ENCODE measurements around the gene TMEM205. TPM values are rescaled to one million over a fixed set of nuclear protein-coding genes. Genes with fewer than 3 reads are reported as not detected.
"Not testable (repeated sequence)": the region's sequence is repeated elsewhere in the genome, so short reads cannot be mapped to it uniquely, and the experiment has no call there.

TMEM205 gene
- total RNA-seq, 1 donor from 2014 or later, result 34.9 TPM

DNA sequence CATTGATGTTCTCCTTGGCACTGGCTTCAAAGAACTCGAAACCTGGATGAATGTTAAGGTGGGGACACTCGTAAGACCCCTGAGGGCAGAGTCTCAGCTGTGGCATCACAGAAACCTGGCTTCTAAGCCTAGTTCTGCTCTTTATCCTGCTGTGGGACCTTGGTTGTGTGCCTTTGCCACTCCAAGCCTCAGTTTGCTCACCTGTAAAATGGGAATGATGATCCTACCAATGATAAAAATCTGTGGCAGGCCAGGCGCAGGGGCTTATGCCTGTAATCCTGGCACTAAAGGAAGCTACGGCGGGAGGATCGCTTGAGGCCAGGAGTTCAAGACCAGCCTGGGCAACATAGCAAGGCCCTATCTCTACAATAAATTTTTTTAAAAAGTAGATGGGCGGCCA lies 20.5 kb downstream of the TMEM205 start:
- no peak for DNase-seq (ENCODE audit: low spot score)
- Mint-ChIP-seq H3K36me3 (ENCODE audit: low read depth) (peaks cover 3% of the 10 kb centered on the region), H3K27me3 (ENCODE audit: low read depth) (no peaks in the 10 kb centered on the region), H3K4me1 (ENCODE audit: low read depth) (peaks cover 31% of the 10 kb centered on the region), H3K9me3 (no peaks in the 10 kb centered on the region), H3K4me3 (ENCODE audit: low read depth) (no peak overlapping the region), H3K27ac (no peak overlapping the region)
- intact Hi-C loops (cut with micrococcal nuclease), result no loop called here

DNA sequence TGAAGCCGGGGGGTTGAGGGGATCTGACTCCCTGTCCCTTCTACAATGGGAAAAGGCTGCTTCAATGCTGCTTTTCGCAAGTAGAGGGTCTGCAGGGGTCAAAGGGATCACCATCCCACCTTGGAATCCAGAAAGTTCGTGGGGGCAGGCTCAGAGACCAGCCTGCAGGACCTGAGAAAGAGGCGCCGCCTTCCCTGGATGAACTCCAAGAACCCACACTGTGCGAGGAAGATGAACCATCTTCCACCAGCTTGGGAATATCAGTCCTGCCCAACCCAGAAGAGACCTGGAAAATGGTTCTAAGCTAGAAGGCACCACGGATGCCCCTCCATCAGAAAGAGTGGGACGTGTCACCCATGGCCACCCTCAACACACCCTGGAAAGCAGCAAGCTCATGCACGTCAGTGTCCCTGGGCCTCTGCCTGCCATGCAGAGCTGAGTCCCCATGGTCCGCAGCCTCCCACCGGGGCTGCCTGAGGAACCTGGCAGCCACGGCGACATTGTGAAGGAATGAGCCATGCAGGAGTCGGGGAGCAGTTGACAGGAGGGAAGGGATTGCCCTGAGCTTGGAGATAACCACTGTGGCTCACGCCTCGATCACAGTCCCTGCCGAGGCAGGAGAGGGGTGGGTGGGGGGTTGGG lies 21.2 kb downstream of the TMEM205 start:
- no peaks in the 10 kb centered on the region for H3K9me3 Mint-ChIP-seq
- intact Hi-C loops (cut with micrococcal nuclease), result no loop called here
- peak overlapping the region; percentile 87 for H3K27ac Mint-ChIP-seq
- peak overlapping the region; percentile 60 for H3K4me3 Mint-ChIP-seq (ENCODE audit: low read depth)
- peaks cover 31% of the 10 kb centered on the region for H3K4me1 Mint-ChIP-seq (ENCODE audit: low read depth)
- no peaks in the 10 kb centered on the region for H3K27me3 Mint-ChIP-seq (ENCODE audit: low read depth)
- no peak for DNase-seq (ENCODE audit: low spot score)
- peaks cover 3% of the 10 kb centered on the region for H3K36me3 Mint-ChIP-seq (ENCODE audit: low read depth)

DNA sequence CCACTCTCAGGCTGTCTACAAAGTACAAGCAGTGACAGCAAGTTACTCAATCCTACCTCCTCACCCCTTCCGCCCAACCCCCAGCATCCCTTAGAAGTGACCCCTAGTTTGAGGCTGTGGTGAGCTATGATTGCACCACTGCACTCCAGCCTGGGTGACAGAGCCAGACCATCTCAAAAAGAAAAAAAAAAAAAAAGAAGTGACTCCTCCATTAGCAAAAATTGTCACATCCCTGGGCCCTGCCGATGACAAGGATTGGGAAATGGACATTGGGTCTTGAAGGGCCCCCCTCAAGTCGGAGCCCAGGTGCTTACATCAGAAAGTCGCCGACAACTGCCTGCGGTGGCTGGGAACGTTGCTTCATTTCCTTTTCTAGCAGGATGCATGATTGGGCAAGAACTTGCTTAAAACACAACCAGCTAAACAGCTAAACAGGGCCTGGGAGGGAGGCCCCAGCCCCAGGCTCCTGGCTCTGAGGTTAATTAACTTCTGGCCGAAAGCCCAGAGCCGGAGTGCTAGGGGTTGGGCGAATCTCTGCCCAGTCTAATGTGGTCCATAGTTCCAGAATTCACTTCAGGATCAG lies 21.9 kb downstream of the TMEM205 start:
- H3K9me3 Mint-ChIP-seq, result no peaks in the 10 kb centered on the region
- H3K36me3 Mint-ChIP-seq (ENCODE audit: low read depth), result peaks cover 3% of the 10 kb centered on the region
- intact Hi-C loops (cut with micrococcal nuclease), result no loop called here
- H3K4me3 Mint-ChIP-seq (ENCODE audit: low read depth), result peak overlapping the region; percentile 60
- H3K27ac Mint-ChIP-seq, result peak overlapping the region; percentile 87
- no peaks in the 10 kb centered on the region for H3K27me3 Mint-ChIP-seq (ENCODE audit: low read depth)
- peaks cover 31% of the 10 kb centered on the region for H3K4me1 Mint-ChIP-seq (ENCODE audit: low read depth)
- DNase-seq (ENCODE audit: low spot score), result peak; percentile 41

DNA sequence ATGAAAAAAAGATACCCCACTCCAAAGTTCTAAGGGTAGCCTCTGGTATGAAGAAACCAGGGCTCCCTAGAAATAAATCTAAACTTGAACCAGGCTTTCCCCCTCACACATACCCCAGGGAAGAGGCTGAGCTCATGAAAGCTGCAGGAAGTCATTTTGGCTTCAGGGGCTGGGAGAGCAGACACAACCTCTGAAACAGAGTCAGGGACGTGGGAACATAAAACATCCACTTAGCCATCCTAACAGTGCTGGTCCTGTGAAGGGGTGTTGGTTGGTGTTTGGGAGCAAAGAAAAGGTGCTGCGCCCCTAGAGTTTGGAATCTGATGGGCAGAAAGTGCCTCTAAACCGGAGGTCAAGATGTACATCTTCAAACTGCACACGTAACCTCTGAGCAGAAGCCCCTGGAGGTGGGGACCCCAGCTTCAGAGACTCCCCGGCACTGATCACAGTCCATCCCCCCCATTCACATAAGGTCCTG lies 22.4 kb downstream of the TMEM205 start:
- H3K27ac Mint-ChIP-seq, result peak overlapping the region; percentile 87
- no peak for DNase-seq (ENCODE audit: low spot score)
- H3K36me3 Mint-ChIP-seq (ENCODE audit: low read depth), result peaks cover 3% of the 10 kb centered on the region
- no peaks in the 10 kb centered on the region for H3K27me3 Mint-ChIP-seq (ENCODE audit: low read depth)
- H3K9me3 Mint-ChIP-seq, result no peaks in the 10 kb centered on the region
- peak overlapping the region; percentile 60 for H3K4me3 Mint-ChIP-seq (ENCODE audit: low read depth)
- peaks cover 31% of the 10 kb centered on the region for H3K4me1 Mint-ChIP-seq (ENCODE audit: low read depth)
- intact Hi-C loops (cut with micrococcal nuclease), result no loop called here

DNA sequence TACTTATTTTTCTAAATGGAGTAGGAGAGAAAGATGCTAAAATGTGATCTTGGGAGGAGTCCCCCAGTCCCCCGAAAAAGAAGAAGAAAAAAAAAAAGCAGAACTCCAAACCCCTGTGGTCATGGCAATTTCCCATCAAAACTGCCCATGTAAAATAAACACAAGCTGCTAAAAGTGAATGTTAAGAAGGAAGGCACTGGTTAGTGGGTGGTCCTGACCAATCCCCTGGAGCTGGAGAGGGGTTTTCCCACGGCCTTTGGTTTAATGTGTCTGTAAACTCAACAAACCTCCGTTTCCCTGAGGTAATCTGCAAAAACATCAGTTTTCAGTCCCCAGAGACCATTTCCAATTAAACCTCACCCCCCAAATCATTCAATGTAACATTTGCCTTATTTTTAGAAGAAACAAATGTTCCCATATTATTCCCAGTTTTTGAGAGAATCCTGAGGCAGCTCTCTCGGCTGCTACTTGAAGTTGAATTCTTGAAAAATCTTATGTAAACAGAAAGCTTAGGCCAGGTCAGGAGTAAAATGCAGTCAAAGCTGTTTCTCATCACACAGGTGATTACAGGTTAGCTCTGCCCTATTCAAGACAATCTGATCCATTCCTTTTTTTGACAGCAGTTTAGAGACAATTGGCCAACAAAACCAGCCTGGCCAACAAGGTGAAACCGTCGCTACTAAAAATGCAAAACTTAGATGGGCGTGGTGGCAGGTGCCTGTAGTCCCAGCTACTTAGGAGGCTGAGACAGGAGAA lies 23.6 kb downstream of the TMEM205 start:
- Mint-ChIP-seq H3K27me3 (ENCODE audit: low read depth) (no peaks in the 10 kb centered on the region), H3K9me3 (no peaks in the 10 kb centered on the region), H3K4me3 (ENCODE audit: low read depth) (no peak overlapping the region), H3K4me1 (ENCODE audit: low read depth) (peaks cover 31% of the 10 kb centered on the region), H3K27ac (no peak overlapping the region), H3K36me3 (ENCODE audit: low read depth) (peaks cover 3% of the 10 kb centered on the region)
- intact Hi-C loops (cut with micrococcal nuclease), result no loop called here
- no peak for DNase-seq (ENCODE audit: low spot score)

DNA sequence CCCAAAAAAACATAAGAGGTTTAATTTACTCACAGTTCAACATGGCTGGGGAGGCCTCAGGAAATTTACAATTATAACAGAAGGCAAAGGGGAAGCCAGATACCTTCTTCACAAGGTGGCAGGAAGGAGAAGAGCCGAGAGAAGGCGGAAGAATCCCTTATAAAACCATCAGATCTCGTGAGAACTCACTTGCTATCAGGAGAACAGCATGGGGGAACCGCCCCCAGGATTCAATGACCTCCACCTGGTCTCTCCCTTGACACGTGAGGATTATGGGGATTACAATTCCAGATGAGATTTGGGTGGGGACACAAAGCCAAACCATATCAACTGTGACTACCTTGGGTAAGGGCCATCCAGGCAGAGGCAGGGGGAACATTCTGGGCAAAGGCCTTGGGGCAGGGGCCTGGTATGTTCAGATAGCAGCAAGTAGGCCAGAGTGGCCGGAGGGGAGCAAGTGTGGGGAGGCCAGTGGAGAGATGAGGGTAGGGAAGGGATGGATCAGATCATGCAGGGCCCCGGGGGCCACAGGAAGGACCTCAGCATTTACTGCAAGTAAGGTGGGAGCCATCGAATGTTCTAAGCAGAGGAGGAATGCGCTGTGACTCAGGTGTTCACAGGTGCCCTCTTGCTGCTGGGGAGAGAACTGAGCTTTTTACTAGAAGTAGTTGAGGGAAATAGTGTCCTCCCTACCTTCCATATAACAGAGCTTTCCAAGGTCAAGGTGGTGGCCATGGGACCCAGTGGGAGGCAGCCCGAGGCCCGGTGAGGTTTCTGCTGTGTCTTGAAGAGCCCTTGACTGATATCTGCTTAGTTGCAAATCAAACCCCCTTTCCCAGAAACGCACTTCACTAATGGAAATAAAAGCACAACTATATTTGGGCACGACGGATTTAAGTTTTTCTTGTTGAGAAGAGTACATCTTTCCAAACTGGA lies 24.6 kb downstream of the TMEM205 start:
- no peaks in the 10 kb centered on the region for H3K27me3 Mint-ChIP-seq (ENCODE audit: low read depth)
- H3K27ac Mint-ChIP-seq, result no peak overlapping the region
- H3K9me3 Mint-ChIP-seq, result no peaks in the 10 kb centered on the region
- no peak overlapping the region for H3K4me3 Mint-ChIP-seq (ENCODE audit: low read depth)
- H3K4me1 Mint-ChIP-seq (ENCODE audit: low read depth), result peaks cover 31% of the 10 kb centered on the region
- intact Hi-C loops (cut with micrococcal nuclease), result no loop called here
- no peak for DNase-seq (ENCODE audit: low spot score)
- no peaks in the 10 kb centered on the region for H3K36me3 Mint-ChIP-seq (ENCODE audit: low read depth)

DNA sequence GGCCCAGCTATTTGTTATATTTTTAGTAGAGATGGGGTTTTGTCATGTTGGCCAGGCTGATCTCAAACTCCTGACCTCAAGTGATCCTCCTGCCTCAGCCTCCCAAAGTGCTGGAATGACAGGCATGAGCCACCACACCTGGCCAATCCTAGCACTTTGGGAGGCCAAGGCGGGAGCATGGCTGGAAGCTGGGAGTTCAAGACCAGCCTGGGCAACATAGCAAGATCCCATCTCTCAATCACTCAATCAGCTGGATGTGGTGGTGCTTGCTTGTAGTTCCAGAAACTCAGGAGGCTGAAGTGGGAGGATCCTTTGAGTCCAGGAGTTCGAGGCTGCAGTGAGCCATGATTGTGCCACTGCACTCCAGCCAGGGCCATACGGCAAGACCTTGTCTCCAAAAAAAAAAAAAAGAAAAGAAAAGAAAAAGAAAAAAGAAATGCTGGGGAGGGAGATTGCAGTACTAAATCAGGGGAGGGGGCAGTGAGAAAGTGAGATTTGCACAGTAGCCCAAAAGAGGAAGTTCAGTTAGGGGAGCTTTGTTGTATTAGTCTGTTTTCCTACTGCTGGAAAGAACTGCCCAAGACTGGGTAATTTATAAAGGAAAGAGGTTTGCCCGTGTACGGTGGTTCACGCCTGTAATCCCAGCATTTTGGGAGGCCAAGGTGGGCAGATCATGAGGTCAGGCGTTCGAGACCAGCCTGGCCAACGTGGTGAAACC lies 25.6 kb downstream of the TMEM205 start:
- peaks cover 28% of the 10 kb centered on the region for H3K4me1 Mint-ChIP-seq (ENCODE audit: low read depth)
- H3K36me3 Mint-ChIP-seq (ENCODE audit: low read depth); H3K27ac Mint-ChIP-seq; DNase-seq (ENCODE audit: low spot score); H3K9me3 Mint-ChIP-seq; H3K4me3 Mint-ChIP-seq (ENCODE audit: low read depth); H3K27me3 Mint-ChIP-seq (ENCODE audit: low read depth); intact Hi-C loops (cut with micrococcal nuclease): not testable (repeated sequence)

DNA sequence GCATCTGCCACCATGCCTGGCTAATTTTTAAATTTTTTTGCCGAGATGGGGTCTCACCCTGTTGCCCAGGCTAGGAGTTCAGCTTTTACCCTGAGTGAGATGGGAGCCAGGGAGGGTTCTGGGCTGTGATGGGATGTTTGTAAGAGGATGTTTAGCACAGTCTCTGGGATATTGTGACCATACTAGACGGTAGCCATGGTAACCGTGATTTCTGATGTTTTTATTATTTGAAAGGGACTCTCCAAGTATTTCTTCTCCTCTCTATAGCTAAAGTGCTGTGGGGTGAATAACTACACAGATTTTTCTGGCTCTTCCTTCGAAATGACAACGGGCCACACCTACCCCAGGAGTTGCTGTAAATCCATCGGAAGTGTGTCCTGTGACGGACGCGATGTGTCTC lies 39.7 kb downstream of the TMEM205 start:
- H3K27me3 Mint-ChIP-seq (ENCODE audit: low read depth), result peaks cover 3% of the 10 kb centered on the region
- no peak for DNase-seq (ENCODE audit: low spot score)
- no peaks in the 10 kb centered on the region for H3K36me3 Mint-ChIP-seq (ENCODE audit: low read depth)
- no peak overlapping the region for H3K27ac Mint-ChIP-seq
- intact Hi-C loops (cut with micrococcal nuclease), result no loop called here
- no peaks in the 10 kb centered on the region for H3K4me1 Mint-ChIP-seq (ENCODE audit: low read depth)
- H3K4me3 Mint-ChIP-seq (ENCODE audit: low read depth), result no peak overlapping the region
- H3K9me3 Mint-ChIP-seq, result no peaks in the 10 kb centered on the region

DNA sequence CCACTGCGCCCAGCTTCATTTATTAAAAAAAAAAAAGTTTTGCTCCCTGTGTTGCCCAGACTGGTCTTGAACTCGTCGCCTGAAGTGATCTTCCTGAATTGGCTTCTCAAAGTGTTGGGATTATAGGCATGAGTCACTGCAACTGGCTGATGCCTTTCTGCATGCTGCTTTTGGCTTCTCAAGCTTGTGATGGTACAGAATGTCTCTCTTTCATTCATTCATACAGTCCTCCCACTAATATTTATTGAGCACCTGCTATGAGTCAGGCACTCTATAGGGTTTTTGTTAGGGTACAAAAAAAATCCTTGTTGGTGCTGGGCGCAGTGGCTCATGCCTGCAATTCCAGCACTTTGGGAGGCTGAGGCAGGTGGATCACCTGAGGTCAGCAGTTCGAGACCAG lies 41.1 kb downstream of the TMEM205 start:
- DNase-seq (ENCODE audit: low spot score), result no peak
- Mint-ChIP-seq H3K9me3 (no peaks in the 10 kb centered on the region), H3K36me3 (ENCODE audit: low read depth) (no peaks in the 10 kb centered on the region), H3K4me3 (ENCODE audit: low read depth) (no peak overlapping the region), H3K27me3 (ENCODE audit: low read depth) (peaks cover 3% of the 10 kb centered on the region), H3K4me1 (ENCODE audit: low read depth) (no peaks in the 10 kb centered on the region), H3K27ac (no peak overlapping the region)
- intact Hi-C loops (cut with micrococcal nuclease), result no loop called here

DNA sequence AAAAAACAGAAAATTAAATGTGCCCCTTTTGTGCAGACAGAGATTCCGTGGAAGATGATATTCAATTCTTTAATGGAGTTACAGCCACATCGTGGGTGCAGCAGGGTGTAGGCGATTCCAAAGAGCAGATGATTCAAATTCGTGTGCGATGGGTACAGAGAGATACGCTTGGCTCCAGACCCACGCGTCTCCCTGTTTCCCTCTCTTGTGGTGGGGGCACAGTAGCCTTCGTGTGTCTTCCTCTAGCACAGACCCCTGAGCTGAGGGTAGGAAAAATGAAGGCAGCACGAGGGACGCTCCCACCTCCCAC lies 45.3 kb downstream of the TMEM205 start:
- Mint-ChIP-seq H3K4me3 (ENCODE audit: low read depth) (no peak overlapping the region), H3K27me3 (ENCODE audit: low read depth) (peaks cover 9% of the 10 kb centered on the region), H3K9me3 (no peaks in the 10 kb centered on the region), H3K4me1 (ENCODE audit: low read depth) (no peaks in the 10 kb centered on the region), H3K36me3 (ENCODE audit: low read depth) (no peaks in the 10 kb centered on the region), H3K27ac (no peak overlapping the region)
- intact Hi-C loops (cut with micrococcal nuclease), result no loop called here
- no peak for DNase-seq (ENCODE audit: low spot score)

DNA sequence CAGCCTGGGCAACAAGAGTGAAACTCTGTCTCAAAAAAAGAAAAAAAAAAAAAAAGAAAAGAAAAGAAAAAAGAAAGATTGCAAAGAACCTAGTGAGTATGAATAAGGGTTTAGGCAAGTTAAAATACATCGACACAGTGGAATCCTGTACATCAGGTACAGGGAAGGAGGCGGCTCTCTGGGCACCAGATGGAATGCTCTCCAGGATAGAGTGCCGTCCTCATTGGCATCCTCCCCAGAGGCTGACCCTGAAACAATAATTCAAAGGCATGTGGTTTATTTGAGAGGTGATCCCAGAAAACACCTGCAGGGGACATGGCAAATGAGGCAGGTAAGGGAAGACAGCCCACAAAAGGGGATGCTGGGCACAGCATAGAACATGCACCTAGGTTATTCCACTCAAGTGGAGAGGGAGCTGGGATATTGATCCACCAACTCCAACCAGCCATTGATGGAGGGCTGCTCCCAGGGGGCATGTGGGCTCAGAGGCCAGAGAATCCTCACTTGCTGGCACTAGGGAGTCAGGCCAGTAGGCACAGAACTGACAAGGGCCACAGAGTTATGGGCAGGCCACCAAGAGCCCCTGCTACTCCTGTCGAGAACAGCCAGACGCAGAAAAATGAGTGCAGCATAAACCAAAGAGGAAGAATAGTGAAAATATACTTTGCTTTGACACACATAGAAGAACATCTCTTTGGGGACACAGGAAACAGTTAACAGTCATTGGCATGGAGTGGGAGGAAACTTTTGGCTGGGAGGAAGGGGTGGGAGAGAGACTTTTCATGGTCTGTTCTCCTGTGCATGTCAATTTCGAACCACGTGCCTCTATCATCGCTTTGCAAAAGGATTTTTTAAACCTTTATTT lies 45.9 kb downstream of the TMEM205 start:
- H3K9me3 Mint-ChIP-seq, result no peaks in the 10 kb centered on the region
- H3K27ac Mint-ChIP-seq, result no peak overlapping the region
- H3K4me3 Mint-ChIP-seq (ENCODE audit: low read depth), result no peak overlapping the region
- H3K36me3 Mint-ChIP-seq (ENCODE audit: low read depth), result no peaks in the 10 kb centered on the region
- DNase-seq (ENCODE audit: low spot score), result no peak
- no peaks in the 10 kb centered on the region for H3K4me1 Mint-ChIP-seq (ENCODE audit: low read depth)
- intact Hi-C loops (cut with micrococcal nuclease), result loop anchor here (5.0 to 10.0 kb wide), 2 partner anchors 37 to 75 kb away; partner anchors contain the start of genes RAB3D and SWSAP1
- H3K27me3 Mint-ChIP-seq (ENCODE audit: low read depth), result peaks cover 11% of the 10 kb centered on the region
